T-helper 9 cell (primary cell): ENCODE data around the gene SLX9.

ENCODE experiments used
- DNase-seq: peaks from one replicate; pipeline ENCODE4 v3.0.0-alpha.2; 2020

Gene SLX9

DNA sequence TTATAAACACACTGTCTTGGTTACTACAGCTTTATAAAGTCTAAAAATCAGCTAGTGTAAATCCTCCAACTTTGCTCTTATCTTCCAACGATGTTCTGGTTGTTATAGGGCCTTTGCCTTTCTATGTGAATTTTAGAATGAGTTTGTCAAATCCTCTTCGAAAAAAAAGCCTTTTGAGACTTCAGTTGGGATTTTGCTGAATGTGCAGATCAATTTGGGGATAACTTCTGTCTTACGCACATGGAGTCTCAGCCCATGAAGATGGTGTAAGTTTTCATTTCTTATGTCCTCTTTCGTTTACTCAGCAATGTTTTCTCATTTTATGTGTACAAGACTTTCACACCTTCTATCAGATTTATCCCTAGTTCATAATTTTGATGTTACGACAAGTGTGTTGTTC lies 69.8 kb downstream of the SLX9 start:
- no peak for DNase-seq

DNA sequence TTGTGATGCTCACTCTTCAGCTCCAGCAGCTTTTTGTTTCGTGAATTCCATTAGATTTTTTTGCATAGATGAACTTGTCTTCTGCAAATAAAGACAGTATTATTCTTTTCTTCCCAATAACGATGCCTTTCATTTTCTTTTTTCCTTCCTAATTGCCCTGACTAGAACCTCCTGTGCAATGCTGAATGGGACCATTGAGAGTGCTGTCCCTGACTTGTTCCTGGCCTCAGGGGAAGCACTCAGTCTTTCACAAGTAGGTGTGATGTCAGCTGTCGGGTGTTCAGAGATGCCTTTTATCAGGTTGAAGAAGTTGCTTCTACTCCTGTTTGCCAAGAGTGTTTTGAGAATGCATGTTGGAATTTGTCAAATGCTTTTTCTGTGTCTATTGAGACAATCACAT lies 70.3 kb downstream of the SLX9 start:
- no peak for DNase-seq

DNA sequence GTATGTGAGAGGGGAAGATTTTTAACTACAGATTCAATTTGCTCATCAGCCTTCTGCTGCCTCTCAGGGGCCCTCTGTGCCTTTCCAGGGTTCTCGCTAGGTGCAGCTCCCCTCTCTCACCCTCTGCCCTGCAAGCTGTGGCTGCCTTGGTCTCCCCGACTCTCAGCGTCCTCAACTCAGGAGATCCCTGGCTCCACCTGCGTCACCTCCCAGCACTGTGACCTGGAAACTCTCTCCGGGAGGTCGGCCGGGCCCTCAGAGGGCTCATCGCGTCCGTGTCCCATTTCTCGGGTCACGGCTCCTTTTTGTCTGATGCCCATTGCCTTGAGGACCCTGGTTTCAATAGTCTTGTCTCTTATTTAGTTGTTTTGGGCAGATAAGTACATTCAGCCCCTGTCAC lies 71.0 kb downstream of the SLX9 start:
- DNase-seq: no peak

- no peak for DNase-seq
Observed at GRCh38 chr21:45011426-45011825, 71.6 kb downstream of the SLX9 start.

DNA sequence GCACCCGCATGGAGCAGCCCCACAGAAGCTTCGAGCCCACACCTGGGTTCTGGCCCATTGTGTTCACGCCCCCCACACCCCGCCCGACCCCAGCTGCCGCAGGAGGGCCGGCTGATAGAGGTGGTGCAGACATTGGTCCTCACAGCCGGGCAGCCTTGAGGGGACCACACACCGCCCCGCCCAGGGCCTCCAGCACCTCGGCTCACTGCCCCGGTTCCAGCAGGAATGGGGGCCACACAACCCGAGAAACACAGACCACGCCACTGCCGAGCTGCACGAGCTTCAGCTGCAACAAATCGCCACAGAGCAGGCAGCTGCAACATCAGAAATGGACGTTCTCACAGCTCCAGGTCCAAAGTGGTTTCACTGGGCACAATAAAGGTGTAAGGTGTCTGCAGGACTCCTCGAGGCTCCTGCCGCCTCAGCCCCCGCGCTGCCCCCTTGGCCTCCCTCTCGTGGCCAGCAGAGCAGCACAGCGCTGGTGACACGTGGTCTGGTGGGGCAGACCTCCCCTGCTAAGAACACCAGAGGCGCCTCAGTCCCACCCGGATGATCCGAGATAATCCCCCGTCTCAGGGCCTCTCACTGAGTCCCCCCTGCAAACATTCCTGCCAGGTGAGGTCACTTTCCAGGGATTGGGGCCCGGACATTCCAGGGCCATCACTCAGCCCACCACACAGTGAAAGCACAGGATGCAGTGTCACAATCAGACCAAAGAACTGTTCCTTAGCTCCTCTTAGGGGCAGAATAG lies 72.3 kb downstream of the SLX9 start:
- DNase-seq: no peak

- DNase-seq: no peak
Observed at GRCh38 chr21:45012662-45013259, 72.9 kb downstream of the SLX9 start.

- no peak for DNase-seq
Observed at GRCh38 chr21:45013260-45013841, 73.5 kb downstream of the SLX9 start.

DNA sequence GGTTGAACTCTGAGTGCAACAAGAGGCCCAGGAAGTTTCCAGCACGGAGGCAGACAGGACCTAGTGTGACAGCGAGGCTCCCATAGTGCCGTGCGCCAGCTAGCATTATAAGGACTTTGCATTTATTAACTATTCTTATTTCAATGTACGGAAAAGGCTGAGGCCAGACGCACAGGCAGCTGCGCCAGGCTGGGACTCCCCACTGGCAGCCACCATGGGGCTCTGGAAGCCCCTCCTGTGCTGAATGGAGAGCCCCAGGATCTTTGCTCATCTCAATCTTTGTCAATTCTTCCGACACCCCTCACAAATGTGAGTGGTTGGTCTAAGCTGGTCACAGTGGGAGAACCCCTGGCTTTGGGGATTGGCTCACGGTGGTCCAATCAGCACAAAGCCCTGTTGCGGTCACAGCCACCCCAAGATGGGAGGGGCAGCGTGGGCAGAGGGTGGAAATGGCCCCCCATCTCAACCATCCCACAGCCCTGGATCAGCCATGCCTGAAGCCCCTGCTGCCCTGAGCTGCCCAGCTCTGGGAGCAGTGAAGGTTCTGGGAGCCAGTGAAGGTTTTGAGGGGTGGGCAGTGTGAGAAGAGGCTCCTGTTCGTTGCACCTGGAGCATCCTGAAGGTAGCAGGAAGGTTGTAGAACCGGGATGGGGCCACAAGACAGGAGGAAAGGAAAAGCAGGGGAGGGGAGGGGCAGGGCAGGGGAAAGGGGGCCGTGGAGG lies 75.1 kb downstream of the SLX9 start:
- DNase-seq: no peak

DNA sequence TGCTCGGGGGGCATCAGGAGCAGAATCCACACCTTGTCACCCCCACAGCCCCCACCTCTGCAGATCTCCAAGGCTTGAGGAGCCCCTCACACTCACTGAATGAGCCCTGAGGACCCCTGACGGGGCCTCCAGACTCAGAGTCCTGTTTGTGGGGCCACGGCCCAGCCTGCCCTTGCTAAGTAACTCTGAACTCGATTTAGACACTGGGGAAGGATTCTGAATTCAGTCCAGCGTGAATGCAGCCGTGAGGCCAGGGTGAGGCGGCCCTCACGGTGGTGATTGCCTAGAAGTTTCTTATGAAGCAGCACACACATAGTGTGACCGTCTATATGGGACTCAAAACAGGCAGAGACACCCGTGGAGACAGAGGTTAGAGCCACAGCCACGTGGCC lies 75.6 kb downstream of the SLX9 start:
- no peak for DNase-seq

- no peak for DNase-seq
Observed at GRCh38 chr21:45016031-45016405, 76.2 kb downstream of the SLX9 start.

DNA sequence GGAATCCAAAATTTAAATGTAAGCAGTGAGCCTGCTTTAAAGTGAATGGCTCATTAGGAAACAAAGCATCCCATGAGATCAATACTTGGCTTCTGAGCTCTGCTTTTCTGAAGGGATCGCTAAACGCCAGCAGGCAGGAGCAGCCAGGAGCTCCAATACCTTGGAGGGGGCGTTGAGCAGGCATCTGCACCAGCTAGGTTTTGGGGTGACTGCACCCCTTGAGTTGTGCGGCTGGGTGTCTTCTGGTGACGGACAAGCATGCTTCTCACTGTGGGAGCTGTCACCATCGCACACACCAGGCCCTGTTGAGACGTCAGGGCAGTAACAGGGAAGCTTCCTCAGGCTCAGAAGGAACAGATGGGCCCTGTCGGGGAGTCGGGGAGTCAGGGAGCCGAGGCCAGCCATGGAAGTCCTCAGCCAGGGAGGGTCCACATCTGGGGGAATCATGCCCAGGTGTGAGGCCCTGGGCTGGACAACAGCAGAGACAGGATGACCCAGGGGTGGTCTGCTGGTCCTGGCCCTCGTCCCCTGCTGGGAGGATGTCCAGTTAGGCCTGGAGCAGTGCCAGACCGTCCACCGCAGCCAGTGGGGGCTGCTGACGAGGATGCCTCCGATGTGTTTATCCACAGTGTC lies 76.7 kb downstream of the SLX9 start:
- DNase-seq: no peak

DNA sequence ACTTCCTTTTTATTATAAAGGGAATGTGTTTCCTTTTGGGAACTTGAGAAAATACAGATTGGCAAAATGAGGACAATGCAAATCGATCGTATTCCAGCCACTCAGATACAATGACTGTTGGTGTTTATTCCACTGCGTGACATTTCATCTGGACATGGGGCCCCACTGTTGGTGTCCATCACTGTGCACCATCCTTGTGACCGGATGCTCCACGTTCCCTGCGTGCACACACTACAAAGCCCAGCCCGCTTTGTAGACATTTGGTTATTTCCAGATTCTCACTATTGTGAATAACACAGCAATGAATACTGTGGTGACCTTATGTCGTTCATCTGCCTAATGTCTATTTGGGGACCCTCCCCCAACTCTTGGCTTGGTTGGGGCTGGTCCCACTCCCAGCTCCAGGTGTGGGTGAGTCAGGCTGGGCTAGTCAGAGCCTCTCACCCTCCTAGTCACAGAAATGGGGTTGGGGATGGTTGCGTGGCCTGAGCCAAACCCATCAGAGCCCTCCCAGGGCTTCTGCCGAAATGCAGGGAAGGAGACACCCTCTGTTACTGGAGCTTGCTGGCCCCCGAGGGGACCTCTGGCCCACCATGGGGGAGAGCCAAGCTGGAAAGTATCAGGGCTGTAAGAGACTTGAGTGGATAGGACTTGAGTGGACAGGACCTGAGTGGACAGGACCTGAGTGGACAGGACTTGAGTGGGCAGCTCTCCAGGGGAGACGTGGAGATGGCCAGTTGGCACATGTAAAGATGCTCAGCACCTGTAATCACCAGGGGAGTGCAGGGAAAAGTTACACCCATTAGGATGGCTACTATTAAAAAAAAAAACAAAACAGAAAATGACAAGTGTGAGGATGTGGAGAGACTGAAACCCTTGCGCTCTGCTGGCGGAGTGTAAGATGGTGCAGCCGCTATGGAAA lies 77.5 kb downstream of the SLX9 start:
- no peak for DNase-seq

GRCh38 chr21:45018131-45019075 lies 78.6 kb downstream of the SLX9 start:
- no peak for DNase-seq

- no peak for DNase-seq
Observed at GRCh38 chr21:45019076-45019886, 79.5 kb downstream of the SLX9 start.

DNA sequence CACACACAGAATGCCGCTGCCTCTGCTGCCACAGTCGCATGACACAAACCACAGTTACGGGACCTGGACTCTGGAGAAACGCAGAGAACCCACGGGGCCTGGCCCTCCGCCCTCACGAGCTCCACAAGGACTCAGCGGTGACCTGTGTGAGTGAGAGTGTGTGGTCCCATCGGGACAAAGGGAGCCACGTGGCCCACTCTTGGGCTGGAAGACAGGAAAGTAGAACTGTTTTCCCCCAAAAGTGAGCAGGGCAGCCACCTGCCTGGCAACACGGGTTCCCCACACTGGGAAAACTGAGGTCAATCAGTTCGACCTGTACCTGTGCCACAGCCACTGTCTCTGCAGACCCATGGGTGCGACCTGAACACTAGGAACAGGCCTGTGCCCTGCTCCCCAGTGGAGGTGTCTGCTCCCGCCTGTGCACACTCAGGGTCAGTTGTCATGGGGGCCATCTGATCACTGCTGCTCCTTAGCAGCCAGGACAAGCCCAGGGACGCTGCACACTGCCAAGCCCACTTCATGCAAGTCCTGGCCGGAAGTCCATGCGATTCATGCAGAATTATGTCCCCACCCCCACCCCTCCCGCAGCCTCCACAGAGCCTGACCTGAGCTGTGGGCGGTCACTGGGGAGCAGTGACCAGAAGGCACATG lies 80.2 kb downstream of the SLX9 start:
- no peak for DNase-seq

GRCh38 chr21:45020629-45021427 lies 81.0 kb downstream of the SLX9 start:
- DNase-seq: no peak

- no peak for DNase-seq
Observed at GRCh38 chr21:45021428-45022347, 81.9 kb downstream of the SLX9 start.

DNA sequence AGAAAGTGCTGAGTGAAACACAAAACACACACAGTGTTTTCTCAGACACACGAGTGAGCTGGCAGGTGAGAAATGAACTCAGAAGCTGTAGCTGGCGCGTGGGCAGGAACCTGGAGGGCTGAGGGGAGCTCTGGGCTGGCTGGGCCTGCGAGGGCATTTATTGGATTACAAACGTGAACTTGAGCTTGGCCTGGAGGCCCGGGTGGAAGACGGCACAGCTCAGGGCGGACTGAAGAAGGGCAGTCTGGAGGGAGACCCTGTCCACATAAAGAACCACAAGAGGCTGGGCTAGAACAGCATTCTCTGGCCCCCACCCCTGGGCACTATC lies 82.5 kb downstream of the SLX9 start:
- DNase-seq: no peak
